ENCODE data around the gene DEAF1.

The DEAF1 gene

DNA sequence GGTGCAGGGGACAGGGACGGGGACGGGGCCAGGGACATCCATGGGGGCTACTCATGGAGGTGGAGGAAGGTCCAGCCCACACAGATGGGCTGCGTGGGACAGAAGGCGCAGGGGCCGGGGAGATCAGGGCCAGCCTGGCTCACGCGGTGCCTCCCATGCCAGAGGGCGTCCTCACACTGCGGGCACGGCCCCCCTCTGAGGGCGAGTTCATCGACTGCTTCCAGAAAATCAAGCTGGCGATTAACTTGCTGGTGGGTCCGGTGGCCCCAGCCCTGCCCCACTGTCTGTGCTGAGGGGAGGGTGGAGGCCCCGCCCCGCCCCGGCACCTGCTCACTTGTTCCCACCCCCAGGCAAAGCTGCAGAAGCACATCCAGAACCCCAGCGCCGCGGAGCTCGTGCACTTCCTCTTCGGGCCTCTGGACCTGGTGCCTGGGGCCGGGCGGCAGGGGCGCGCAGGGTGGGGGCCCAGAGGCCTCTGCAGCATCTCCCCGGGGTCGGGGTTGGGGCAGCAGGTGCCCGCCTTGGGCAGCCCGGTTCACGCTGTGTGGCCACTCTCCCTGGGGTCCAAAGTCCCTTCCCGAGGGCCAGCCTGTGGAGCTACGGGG is 26.8 kb upstream of the DEAF1 start:
- DNase-seq (ENCODE audit: low spot score) (no peak), FAIRE-seq (no peak)

DNA sequence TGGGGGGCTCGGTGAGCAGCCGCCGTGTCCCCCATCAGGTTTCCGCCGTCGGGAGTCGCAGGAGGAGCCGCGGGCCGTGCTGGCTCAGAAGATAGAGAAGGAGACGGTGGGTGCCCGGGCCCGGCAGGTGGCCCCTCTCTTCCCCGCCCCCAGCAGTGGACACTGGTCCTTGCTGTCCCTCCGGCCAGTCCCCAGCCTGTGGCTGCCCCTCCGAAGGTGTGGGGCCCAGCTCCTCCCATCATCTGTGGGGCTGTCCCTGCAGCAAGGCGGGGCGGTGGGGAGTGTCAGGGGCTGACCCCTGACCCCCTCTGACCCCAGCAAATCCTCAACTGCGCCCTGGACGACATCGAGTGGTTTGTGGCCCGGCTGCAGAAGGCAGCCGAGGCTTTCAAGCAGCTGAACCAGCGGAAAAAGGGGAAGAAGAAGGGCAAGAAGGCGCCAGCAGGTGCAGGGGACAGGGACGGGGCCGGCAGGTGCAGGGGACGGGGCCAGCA is 26.3 kb upstream of the DEAF1 start:
- no peak for FAIRE-seq
- no peak for DNase-seq (ENCODE audit: low spot score)

- DNase-seq (ENCODE audit: low spot score), result no peak
- no peak for FAIRE-seq
Measured at GRCh38 chr11:720642-721246, 25.7 kb upstream of the DEAF1 start.

- DNase-seq (ENCODE audit: low spot score) (no peak), FAIRE-seq (no peak)
Measured at GRCh38 chr11:720017-720641, 25.1 kb upstream of the DEAF1 start.

GRCh38 chr11:719214-720016 is 24.4 kb upstream of the DEAF1 start:
- DNase-seq (ENCODE audit: low spot score) (no peak), FAIRE-seq (no peak)

DNA sequence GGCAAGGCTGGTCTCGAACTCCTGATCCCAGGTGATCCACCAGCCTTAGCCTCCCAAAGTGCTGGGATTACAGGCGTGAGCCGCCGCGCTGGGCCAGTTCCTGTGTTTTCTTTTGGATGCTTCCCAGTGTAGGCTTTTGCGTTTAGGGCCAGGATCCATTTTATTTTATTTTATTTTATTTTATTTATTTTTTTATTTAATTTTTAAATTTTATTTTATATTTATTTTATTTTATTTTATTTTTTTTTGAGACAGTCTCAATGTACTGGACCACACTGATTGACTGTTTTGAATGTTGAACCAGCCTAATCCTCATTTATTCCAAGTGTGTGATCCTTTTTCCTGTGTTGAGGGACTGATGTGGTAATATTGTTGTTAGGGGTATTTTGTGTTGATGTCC is 19.4 kb upstream of the DEAF1 start:
- FAIRE-seq, result no peak
- DNase-seq (ENCODE audit: low spot score), result no peak

DNA sequence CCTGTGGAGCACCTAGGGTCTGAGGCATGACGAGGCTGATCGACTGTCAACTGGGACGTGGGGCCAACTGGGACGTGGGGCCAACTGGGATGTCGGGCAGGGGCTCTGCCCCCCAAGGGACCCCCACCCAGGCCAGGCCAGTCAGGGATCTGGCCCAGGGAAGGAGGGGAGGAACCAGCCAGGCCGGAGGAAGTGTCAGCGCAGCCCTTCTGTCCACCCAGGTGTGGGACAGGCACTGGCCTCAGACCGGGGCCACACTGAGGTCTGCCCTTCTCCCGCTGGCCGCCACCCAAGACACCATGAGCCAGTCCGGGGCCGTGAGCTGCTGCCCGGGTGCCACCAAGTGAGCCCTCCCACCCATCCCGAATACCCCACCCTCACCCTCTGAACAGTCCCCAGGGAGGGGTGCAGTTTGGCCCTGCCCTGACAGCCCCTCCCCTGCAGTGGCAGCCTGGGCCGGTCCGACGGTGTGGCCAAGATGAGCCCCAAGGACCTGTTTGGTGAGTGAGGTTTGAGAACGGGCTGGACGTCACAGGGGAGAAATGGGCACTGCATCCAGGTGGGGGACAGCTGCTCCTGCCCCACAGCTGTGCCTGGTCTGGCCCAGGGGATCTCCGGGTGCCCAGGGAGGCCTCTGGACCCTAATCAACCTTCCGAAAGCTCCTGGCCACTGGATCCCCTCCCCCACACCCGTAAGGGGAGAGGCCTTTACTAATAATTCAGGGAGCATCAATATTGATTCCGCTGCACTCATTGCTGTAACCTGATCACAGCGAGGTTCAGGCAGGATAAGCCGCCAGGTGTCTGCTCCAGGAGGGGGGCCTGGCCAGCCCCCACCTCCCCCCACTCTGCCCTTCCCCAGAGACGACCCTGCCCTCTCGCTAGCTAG is 14.3 kb upstream of the DEAF1 start:
- DNase-seq (ENCODE audit: low spot score) (no peak), FAIRE-seq (no peak)

DNA sequence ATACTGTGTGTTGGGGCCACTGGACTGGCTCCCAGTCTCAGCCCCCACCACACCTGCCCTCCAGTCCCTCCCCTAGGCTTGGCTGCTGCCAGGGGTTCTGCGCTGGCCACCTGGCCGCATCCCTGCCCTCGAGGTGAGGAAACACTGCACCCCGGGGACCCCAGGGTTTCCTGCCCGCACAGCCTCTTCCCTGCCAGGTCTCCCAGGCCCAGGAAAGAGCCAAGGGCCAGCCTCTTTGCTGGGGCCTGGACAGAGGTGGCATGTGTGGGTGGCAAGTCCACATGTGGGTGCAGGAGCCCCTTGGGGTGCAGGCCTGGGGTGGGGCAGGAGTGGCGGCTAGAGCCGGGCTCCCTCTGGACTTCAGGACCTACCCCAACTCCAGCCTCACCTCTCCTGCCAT is 13.5 kb upstream of the DEAF1 start:
- FAIRE-seq (no peak), DNase-seq (ENCODE audit: low spot score) (no peak)

- DNase-seq (ENCODE audit: low spot score) (peak; percentile 28), FAIRE-seq (no peak)
Measured at GRCh38 chr11:707817-708420, 12.9 kb upstream of the DEAF1 start.

GRCh38 chr11:706957-707816 is 12.2 kb upstream of the DEAF1 start:
- FAIRE-seq (no peak), DNase-seq (ENCODE audit: low spot score) (peak; percentile 79)

DNA sequence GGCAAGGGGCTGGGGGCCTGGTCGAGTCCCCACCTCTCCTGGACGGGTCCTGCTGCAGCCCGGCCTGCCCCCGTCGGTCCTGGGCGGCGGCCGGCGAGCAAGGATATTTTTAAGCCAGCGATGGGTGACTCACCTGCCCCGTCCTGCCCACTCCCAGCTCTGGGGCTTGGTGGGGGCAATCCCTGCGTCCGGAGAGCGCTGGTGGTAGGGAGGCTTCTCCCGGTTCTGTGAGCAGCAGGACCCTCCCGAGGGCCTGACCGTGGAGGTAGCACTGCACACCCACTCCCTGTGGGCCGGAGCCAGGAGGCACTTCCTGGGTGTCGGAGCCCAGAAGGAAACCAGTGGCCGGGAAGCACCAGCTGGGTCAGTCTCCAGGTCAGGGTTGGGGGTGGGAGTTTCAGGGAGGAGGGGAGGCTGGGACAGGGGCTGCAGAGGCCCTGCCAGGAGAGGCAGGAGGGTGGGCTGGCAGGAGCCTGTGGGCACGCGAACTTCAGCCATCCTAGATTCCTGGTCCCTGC is 11.5 kb upstream of the DEAF1 start:
- DNase-seq (ENCODE audit: low spot score), result peak; percentile 25

DNA sequence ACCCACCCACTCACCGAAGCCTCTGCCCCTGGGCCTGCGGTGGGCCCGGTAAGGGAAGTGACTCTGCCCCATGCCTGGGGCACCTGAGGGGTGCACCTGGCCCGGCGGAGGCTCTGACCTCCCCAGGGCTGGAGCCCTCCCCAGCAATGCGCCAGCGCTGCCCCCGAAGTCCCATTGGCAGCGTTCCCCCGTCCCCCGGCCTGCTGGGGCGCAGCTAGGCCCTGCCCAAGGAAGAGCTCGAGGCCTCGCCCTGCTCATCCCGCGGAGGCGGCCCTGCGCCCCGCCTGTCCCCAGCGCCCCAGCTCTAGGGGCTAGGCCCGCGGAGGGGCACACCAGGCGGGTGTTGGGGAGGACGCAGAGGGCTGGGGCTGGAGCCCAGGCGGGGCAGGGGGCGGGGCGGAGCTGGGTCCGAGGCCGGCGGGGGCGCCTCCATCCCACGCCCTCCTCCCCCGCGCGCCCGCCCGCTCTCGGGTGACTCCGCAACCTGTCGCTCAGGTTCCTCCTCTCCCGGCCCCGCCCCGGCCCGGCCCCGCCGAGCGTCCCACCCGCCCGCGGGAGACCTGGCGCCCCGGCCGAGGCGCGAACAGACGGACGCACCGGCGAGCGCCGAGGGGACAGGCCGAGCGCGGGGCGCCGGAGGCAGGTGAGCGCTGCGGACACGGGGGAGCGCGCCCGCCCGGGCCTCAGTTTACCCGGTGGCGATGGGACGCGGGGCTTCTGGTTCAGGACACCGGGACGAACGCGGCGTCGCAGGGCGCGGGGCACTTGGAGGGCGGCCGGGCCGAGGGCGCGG is 10.8 kb upstream of the DEAF1 start, which contains the start of gene EPS8L2:
TSS of gene EPS8L2 (plus strand) at position 586 of the 793 bp plus-strand sequence. CDS start 3,177 bp downstream, outside the sequence.
- FAIRE-seq (no peak), DNase-seq (ENCODE audit: low spot score) (peak; percentile 51)

More for the DNA sequence above, 11.5 kb upstream of the DEAF1 start:
- no peak for FAIRE-seq

DNA sequence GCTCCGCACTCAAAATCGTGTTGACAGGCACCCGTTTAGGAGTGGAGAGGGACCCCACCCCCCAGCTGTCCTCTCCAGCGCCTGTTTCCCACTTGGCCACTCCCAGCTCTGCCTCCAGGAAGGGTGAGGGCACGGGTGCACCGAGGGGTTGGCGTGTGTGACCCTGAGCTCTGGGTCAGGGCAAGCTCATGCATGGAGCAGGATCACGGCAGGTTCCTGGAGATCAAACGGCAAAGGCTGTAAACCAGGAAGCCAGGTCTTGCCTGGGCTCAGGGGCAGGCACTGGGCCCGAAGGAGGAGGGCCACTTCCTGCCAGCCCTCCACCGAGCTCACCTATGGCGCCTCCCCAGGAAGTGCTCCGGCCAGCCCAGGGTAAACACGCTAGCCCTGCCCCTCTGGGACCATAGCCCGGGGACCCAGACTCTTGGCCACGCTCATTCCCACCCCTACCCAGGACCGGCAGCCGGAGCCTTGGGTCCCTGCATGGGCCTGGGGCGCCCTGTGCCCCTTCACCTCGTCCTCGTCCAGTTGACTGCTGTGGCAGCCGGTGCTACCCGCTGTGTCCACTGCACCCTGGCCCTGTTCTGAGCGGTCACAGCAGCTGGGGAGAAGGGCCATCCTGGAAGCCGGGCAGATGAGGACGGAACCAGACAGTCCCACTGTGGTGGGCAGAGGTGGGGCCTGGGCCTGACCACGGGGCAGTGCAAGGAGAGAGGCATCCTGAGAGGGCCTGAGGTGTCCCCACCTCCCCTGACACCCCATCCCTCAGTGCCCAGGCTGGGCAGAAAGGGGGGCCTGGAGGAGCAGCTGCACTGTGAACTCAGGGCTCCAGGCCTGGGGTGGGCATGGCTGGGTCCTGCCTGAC is 10.0 kb upstream of the DEAF1 start:
- FAIRE-seq (no peak), DNase-seq (ENCODE audit: low spot score) (no peak)

DNA sequence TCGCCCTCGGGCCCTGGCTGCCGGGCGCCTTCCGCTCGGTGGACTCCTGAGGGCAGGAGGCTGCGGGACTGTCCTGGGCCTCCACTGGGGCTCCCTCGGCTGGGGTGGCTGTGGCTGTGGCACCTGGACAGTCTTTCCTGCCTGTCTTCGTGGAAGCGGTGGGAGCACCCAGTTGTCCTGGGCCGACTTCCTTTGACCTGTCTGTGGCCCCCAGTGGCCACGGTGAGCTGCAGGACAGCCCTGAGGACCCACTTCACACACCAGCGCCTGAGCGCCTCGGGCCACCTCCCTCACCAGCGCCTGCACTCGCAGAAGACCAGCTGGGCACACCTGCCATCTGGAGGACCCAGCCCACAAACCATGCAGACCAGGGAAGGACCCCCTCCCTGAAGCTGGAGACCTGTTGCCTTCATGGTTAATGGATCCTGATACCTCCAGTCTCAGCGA is 9.2 kb upstream of the DEAF1 start:
- DNase-seq (ENCODE audit: low spot score) (no peak), FAIRE-seq (no peak)

DNA sequence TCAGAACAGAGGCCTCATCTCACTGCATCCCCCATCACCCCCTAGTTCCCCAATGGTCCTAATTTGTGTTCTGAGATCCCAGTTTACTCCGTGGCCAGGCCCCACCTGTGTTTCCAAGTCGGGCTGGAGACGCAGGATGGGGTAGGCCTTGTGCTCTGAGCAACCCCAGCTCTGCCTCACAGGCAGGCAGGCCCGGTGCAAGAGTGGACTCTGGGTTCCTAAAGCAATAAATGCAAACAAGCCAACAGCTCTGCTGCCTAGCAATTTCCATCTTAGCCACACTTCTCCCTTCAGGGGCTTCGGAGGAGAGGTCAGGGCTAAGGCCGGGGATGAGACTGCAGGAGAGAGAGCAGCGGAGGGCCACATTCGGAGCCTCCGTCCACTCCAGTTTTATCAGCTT is 8.5 kb upstream of the DEAF1 start:
- no peak for DNase-seq (ENCODE audit: low spot score)
- FAIRE-seq, result no peak

GRCh38 chr11:702462-703461 is 7.7 kb upstream of the DEAF1 start:
- FAIRE-seq (no peak), DNase-seq (ENCODE audit: low spot score) (no peak)

Measured in urothelium cell line (cell line).